ENCODE data around the gene MTRFR.

MTRFR gene

DNA sequence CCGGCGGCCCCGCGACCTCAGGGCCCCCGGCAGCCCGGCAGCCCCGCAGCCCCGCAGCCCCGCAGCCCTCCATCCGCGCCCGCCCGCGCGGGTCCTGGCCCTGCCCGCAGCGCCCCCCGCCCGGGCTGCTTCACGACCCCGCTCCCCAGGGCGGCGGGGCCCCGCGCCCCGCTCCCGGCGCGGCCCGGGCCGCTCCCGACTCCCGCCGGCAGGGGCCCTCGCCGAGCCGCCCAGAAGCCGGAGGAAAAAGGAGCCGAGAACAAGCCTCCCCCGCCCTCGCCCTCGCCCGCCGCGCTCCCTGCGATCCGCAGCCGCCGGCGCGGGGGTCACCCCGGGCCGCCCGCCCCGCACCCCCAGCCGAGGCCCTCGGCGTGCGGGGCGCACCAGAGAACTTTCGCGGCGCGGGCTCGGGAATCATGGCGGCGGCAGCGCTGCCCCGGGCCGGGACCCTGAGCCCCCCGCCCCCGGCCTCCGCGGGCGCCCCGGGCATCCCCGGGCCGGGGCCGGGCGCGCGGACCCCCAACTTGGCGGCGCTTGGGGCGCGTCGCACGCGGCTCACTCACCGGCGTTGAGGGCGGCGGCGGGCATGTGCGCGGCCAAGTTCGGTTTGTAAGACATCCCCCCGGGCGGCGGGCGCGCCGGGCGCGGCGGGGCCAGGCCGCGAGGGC is 37.9 kb downstream of the MTRFR start:
- peak in 1 of 2 experiments; percentile 55 for DNase-seq

DNA sequence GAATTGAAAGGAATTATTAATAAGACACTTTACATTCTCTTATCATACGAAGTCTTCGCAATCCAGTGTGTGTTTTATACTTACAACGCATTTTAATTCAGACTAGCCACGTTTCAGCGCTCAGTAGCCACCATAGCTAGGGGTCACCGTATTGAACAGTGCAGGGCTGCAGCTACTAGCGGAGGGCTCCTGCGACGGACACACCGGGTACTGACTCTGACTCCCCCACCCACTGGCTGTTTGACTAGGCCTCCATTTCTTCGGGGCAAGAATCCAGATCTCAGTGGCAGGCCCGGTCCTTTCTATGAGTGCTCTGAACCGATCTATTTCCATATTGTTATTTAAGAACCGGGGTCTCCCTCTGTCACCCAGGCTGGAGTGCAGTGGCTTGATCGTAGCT is 39.9 kb downstream of the MTRFR start:
- DNase-seq = no peak

DNA sequence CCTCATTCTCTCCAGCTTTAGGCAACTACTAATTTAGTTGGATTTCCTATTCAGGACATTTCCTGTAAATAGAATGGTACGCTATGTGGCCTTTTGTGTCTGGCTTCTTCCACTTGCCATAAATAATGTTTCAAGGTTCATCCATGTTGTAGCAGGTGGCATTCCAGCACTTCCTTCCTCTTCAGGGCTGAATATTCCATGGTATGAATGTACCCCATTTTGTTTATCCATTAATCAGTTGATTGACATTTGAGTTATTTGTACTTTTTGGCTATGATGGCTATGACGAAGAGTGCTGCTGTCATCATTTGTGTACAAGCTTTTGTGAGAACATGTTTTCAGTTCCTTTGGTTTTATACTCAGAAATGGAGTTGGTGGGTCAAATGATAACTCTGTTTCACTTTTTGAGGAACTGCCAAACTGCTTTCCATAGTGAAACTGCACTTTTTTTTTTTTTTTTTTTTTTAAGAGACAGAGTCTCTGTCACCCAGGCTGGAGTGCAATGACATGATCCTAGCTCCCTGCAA is 44.9 kb downstream of the MTRFR start:
- DNase-seq = no peak

DNA sequence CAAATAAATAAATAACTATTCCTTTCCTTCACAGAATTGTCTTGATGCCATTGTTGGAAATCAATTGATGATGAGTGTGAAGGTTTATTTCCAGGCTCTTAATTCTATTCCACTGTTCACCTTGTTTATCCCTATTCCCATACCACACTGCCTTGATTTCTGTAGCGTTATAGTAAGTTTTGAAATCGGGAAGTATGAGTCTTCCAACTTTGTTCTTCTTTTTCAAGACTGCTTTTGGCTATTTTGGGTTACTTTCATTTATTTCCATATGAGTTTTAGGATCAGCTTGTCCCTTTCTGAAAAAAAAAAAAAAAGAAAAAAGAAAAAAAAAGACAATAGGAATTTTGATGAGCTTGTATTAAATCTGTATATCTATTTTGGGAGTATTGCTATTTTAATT is 47.7 kb downstream of the MTRFR start:
- DNase-seq = no peak

DNA sequence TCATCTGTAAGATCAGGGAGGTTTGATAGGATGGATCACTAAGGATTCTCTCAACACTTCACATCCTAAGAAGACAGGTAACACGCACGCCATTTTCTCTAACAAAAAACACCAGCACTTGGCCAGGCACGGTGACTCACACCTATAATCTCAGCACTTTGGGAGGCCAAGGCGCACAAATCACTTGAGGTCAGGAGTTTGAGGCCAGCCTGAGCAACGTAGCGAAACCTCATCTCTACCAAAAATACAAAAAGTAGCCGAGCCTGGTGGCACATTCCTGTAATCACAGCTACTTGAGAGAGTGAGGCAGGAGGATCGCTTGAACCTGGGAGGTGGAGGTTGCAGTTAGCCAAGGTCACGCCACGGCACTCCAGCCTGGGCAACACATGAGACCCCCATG is 48.9 kb downstream of the MTRFR start:
- no peak for DNase-seq

DNA sequence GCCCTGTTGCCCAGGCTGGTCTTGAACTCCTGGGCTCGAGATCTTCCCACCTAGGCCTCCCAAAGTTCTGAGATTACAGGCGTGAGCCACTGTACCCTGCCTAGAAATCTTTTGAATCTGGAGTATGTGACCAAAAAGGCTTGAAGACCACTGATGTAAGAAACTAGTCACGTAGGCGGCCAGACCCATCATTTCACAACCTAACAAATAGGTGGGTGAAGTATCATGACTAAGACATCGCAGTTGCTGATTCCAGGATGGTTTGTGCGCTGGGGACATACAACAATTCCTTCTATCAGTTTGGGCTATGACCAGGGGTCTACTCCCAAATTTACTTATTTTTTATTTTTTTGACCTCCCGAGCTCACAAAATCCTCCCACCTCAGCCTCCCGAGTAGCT is 50.2 kb downstream of the MTRFR start:
- DNase-seq = no peak

DNA sequence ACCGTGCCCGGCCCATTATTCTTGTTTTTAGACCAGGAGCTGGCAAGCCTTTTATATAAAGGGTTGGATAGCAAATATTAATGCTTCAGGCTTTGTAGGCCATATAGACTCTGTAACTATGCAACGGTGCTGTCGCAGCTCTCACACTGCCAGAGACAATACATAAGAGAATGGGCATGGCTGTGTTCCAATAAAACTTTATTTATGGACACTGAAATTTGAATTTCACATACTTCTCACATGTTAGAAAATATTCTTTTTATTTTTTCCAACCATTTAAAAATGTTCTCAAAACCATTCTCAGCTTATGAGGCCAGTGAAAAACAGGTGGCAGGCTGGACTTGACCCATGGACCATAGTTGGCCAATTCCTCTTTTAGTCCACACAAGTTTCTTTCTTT is 51.4 kb downstream of the MTRFR start:
- DNase-seq = no peak

DNA sequence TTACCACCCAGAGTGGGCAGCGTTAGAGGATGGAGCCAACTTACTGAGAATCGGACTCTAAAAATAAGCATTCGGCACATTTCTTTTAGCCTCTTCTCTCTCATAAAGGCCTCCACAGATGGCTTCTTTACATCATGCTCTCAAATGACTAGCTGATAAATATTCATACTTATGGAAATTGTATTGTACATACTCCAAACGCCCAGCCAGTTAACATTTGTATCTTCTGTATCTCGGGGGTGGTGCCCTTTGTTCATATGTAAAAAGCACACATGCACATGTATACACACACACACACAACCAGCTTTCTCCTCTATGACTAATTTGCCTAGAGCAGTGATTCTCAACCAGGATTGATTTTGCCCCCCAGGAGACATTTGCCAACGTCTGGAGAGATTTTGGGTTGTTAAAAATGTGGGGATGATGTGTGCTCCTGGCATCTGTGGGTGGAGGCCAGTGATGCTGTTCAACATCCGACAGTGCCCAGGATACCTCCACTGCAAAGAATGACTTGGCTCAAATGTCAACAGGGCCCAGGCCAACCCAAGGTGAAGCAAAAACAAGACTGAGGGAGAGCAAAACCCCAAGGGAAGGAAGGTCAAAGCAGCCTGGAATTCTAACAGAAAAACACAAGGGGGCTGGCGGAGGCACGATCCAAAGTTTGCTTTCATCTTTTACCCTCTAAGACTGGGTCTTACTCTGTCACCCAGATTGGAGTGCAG is 53.6 kb downstream of the MTRFR start:
- DNase-seq = no peak

DNA sequence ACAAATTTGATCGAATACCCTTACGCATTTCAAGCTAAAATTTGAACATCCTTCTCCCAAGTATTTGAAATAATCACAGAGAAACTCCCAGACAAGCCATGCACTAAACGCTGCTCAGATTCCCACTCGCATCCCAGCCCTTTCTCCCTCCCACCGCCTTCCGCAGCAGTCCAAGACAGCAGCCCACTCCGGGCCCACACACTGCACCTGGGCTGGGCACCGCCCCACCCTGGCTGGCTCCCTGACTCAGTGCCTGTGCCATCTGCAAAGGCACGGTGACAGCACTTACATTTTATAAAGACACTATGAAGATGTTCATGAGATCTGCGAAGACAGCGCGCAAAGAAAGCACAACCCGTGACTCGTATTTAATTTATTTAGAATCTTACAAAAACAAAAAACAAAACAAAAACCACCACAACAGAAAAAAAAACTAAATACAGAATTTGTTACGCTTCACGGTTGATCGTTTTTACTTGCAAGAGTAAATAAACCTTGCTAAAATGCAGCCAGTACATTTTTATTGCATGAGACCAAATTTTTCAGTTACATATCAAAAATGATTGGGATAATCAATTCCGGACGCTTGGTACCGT is 55.6 kb downstream of the MTRFR start:
- DNase-seq = no peak

DNA sequence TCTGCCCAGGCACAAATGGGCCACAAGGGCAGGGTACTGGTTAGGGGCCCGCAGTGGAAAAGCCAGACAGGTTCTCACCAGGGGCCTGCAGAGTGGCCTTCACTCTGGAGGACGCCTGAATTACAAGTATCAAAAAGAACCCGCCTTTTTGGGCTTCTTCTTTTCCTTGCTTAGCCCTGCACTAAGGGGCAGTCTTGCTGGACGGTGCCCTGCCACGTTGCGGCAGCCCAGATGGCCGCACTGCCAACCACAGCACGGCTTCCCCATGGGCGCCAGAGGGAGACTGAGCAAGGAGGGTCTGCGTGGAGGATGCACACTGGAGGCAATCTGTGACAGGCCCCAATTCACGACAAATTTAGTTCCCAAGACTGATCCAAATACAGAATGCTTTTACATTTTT is 56.7 kb downstream of the MTRFR start:
- no peak for DNase-seq

DNA sequence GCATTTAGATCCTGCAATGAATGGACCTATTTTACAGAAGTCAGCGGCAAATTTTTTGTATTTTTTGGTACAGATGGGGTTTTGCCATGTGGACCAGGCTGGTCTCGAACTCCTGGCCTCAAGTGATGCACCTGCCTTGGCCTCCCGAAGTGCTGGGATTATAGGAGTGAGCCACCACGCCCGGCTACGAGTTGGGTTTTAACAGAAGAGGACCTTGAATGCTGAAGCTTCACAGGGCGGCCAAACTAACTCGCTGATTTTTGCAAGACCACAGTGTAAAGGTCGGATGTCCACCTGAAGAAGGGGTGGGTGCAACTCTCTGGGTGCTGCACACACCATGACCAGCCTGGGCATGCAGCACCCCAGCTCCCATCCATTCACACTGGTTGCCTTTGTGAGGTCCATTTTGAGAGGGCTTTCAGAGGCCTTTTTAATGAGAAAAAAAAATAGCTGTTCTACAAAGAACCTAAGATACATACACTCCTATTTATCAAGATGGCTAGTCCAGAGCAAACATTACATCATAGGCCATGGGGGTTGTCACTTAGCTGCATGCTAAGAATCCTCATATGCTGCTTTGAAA is 60.0 kb downstream of the MTRFR start:
- DNase-seq = no peak

DNA sequence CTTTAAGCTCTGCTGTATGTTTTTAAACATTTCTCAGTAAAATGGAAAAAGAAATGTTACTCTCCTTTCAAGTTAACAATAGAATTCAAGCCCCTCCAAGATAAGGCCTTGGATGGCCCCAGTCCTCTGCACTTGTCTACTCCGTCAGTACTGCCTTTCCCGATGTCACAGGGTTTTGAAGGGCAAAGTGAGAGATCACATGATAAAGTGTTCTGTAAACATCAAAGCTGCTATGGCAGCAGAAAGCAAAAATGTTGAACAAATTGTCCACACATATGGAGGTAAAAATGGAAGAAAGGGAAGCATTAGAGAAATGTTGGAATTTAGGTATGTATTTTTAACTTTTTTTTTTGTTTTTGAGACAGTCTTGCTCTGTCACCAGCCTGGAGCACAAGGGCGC is 71.9 kb downstream of the MTRFR start:
- no peak for DNase-seq

DNA sequence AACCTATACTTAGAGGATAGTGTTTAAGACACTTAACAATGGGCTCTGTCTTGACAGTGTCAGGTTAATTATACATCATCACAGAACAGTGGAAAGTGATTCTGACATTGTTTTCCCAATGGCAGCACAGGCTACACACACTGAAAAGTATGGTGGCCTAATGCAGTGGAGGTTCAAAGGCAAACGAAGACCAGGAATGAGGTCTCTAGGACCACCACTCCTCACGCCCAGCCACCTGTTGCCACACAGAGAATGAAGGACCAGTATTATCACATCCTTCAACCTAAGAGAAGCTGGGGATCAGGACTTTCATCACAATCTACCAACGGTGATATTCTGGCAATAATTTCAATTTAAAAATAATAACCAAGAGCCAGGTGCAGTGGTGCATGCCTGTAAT is 73.0 kb downstream of the MTRFR start:
- DNase-seq = no peak
